ENCODE results near the gene IFNAR1.

- TF ChIP-seq EP300 (IDR thresholded peaks at IDR 0.05), result no peak
- no peak for TF ChIP-seq POLR2A (IDR thresholded peaks at IDR 0.05; ENCODE audit: low read depth)
Measured at GRCh38 chr21:33286076-33286475, 38.7 kb upstream of the IFNAR1 start.

Measured in esophagus muscularis mucosa (tissue), 2 donors.